ENCODE measurements around the gene ZSCAN23. TPM values are rescaled to one million over a fixed set of nuclear protein-coding genes. Genes with fewer than 3 reads are reported as not detected.
"Not testable (repeated sequence)": the region's sequence is repeated elsewhere in the genome, so short reads cannot be mapped to it uniquely, and the experiment has no call there.

ZSCAN23 gene
- total and polyA plus RNA-seq, 11 donors: 0.42 to 2.1 (median 1.5) TPM

DNA sequence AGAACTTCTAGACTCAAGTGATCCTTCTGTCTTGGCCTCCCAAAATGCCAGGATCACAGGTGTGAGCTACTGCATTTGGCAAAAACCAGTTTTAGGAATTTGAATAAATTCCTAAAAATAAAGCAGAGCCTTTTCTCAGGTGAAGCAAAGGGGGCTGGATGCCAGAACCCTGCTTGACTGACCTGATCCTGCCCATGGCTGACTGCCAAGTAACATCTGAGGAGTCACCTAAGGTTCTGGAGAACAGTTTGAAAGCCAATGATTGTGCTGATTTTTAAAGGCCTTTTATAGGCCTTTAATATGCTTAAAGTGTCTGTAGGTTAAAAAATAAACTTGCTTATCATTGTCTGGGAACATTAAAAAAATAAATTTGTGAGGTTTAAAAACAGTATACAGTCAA is 29.6 kb downstream of the ZSCAN23 start:
- H3K9me3 ChIP-seq: peaks cover 0 to 12% (median 0%) of the 10 kb centered on the region in 12 donors
- H3K4me3 ChIP-seq: no peak overlapping the region
- TF ChIP-seq POLR2A (IDR thresholded peaks at IDR 0.05): no peak
- no peak for TF ChIP-seq CTCF (IDR thresholded peaks at IDR 0.05)
- DNase-seq: no peak
- peaks cover 0 to 10% (median 0%) of the 10 kb centered on the region in 9 donors for H3K27me3 ChIP-seq
- H3K36me3 ChIP-seq: peaks cover 0 to 4% (median 0%) of the 10 kb centered on the region in 9 donors
- H3K27ac ChIP-seq: no peak overlapping the region
- intact Hi-C loops (cut with DNase I): no loop called here
- no peak for ATAC-seq
- no peaks in the 10 kb centered on the region for H3K4me1 ChIP-seq

DNA sequence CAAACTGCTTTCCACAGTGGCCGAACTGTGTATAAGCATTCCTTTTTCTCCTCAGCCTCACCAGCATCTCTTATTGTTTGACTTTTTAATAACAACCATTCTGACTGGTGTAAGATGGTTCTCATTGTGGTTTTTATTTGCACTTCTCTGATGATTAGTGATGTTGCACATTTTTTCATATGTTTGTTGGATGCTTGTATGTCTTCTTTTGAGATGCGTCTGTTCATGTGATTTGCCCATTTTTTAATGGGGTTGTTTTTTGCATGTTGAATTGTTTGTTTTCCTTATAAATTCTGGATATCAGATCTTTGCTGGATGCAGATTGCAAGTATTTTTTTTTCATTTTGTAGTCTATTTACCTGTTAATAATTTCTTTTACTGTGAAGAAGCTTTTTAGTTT is 32.5 kb downstream of the ZSCAN23 start:
- H3K4me1 ChIP-seq: no peaks in the 10 kb centered on the region
- DNase-seq: no peak
- H3K27me3 ChIP-seq: peaks cover 0 to 10% (median 0%) of the 10 kb centered on the region in 9 donors
- 96 to 99% (median 98%) methylated on average over 2 of the region's 2 CpGs for WGBS, 4 donors
- H3K36me3 ChIP-seq: no peaks in the 10 kb centered on the region
- no peak for ATAC-seq
- H3K9me3 ChIP-seq: peaks cover 0 to 12% (median 0%) of the 10 kb centered on the region in 12 donors
- H3K4me3 ChIP-seq: no peak overlapping the region
- intact Hi-C loops (cut with DNase I): no loop called here
- no peak for TF ChIP-seq POLR2A (IDR thresholded peaks at IDR 0.05)
- TF ChIP-seq CTCF (IDR thresholded peaks at IDR 0.05): no peak
- H3K27ac ChIP-seq: no peak overlapping the region

DNA sequence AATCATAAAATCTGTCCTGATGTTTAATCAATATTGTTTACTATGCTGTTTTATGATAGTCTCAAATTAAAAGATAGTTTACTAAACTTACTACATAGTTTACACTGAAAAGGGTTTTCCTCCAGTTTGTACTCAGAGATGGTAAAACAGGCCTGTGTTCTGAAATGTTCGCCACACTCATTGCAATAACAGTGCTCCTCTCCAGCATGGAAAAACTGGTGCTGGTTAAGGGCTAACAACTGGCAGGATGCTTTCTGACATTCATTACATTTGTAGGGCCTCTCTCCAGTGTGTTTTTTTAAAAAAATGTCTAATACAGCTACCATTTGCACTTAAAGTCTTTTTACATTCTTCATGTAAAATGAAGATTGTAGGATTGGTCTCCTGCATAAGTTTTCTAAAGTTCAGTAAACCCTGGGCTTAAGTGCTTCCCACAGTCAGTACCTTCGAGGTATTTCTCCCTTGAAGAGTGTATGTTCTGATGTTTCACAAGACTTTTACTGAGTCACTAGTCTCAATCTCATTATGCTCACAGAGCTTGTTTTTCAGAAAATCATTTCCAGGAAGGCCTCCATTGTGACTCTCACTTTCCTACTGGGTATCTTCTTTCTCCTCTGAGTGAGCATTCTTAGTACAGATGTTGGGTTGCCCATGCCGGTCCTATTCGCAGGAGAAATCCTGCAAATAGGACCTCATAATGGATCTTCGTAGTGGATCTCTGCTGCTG is 35.1 kb downstream of the ZSCAN23 start:
- ATAC-seq (no peak), DNase-seq (no peak)
- Histone ChIP-seq H3K27ac (no peak overlapping the region), H3K36me3 (no peaks in the 10 kb centered on the region), H3K9me3 (peaks cover 0 to 5% (median 0%) of the 10 kb centered on the region in 12 donors), H3K4me1 (no peaks in the 10 kb centered on the region), H3K4me3 (no peak overlapping the region), H3K27me3 (peaks cover 0 to 14% (median 0%) of the 10 kb centered on the region in 9 donors)
- TF ChIP-seq POLR2A (IDR thresholded peaks at IDR 0.05) (no peak), CTCF (IDR thresholded peaks at IDR 0.05) (no peak)
- WGBS, 4 donors: 73 to 90% (median 88%) methylated on average over 5 of the region's 5 CpGs
- intact Hi-C loops (cut with DNase I): no loop called here

DNA sequence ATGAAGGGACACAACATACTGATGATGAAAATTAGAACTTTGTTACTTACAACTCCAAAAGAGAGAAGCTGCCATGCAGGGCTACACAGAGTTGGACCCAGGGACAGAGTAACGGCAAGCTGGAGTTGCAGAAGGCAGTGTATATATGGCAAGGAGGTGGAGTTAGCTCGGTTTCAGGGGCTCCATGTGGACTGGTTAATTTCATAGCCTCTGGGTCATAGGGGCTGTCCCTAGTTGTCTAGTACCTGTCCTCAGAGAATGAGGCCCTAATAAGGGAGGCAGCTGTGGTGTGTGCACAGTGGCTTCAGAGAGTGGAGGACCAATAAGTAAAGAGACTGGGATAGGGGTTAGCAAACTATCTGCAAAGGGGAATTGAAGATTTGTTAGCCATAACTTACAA is 35.9 kb downstream of the ZSCAN23 start:
- Histone ChIP-seq H3K9me3 (peaks cover 0 to 5% (median 0%) of the 10 kb centered on the region in 12 donors), H3K27ac (no peak overlapping the region), H3K4me3 (no peak overlapping the region), H3K4me1 (no peaks in the 10 kb centered on the region), H3K27me3 (peaks cover 0 to 14% (median 0%) of the 10 kb centered on the region in 9 donors), H3K36me3 (no peaks in the 10 kb centered on the region)
- no peak for TF ChIP-seq CTCF (IDR thresholded peaks at IDR 0.05)
- no peak for TF ChIP-seq POLR2A (IDR thresholded peaks at IDR 0.05)
- WGBS, 4 donors: 43 to 57% (median 53%) methylated on average over 2 of the region's 2 CpGs
- no peak for DNase-seq
- ATAC-seq: no peak
- intact Hi-C loops (cut with DNase I): no loop called here

DNA sequence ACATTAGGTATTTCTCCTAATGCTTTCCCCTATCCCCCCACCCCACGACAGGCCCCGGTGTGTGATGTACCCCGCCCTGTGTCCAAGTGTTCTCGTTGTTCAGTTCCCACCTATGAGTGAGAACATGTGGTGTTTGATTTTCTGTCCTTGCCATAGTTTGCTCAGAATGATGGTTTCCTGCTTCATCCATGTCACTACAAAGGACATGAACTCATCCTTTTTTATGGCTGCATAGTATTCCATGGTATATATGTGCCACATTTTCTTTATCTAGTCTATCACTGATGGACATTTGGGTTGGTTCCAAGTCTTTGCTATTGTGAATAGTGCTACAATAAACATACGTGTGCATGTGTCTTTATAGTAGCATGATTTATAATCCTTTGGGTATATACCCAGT is 39.4 kb downstream of the ZSCAN23 start:
- DNase-seq; intact Hi-C loops (cut with DNase I); H3K27ac ChIP-seq; H3K9me3 ChIP-seq; H3K36me3 ChIP-seq; ATAC-seq; H3K4me3 ChIP-seq; H3K4me1 ChIP-seq: not testable (repeated sequence)
- WGBS, 4 donors: 83 to 95% (median 93%) methylated on average over 5 of the region's 5 CpGs
- H3K27me3 ChIP-seq: peaks cover 0 to 14% (median 0%) of the 10 kb centered on the region in 9 donors

Data from heart left ventricle (tissue), 16 donors.